Activated CD8-positive, alpha-beta memory T cell treated with anti-CD3 and anti-CD28 coated beads, Interleukin-2, amount 10 ng/mL, durations not matched to agents 7 days and 5 days (primary cell): ENCODE results near the gene ST6GALNAC3. TPM values are rescaled to one million over a fixed set of nuclear protein-coding genes. Genes with fewer than 3 reads are reported as not detected.

Source experiments
- ATAC-seq: fragments of 150-1000 bp; cut with Tn5 transposase; one replicate; pipeline ENCODE4 v1.10.0; 2021; ENCODE audit warnings: moderate library complexity
- CTCF ChIA-PET: fragments of 350-600 bp; sonication (Branson Sonifier 250); formaldehyde crosslinking; loops from one replicate; lab custom pipeline; 2021; ENCODE audit warnings: antibody characterized with exemption; lab: Charles Lee
- DNase-seq: peaks from one replicate; pipeline ENCODE4 v3.0.0-alpha.2; 2020
- H3K27ac Mint-ChIP-seq: one replicate; pipeline ENCODE4 v1.8.0; 2021; ENCODE audit warnings: mild to moderate bottlenecking, mixed read lengths
- H3K27me3 Mint-ChIP-seq: one replicate; pipeline ENCODE4 v1.8.0; 2021; ENCODE audit warnings: mixed read lengths
- H3K36me3 Mint-ChIP-seq: one replicate; pipeline ENCODE4 v1.8.0; 2021; ENCODE audit warnings: mild to moderate bottlenecking, mixed read lengths
- H3K4me1 Mint-ChIP-seq: one replicate; pipeline ENCODE4 v1.8.0; 2021; ENCODE audit warnings: mixed read lengths
- H3K4me3 Mint-ChIP-seq: one replicate; pipeline ENCODE4 v1.8.0; 2021; ENCODE audit warnings: mild to moderate bottlenecking, moderate library complexity, mixed read lengths
- H3K9me3 Mint-ChIP-seq: one replicate; pipeline ENCODE4 v1.8.0; 2022; ENCODE audit warnings: low read depth, mixed read lengths
- total RNA-seq, 2 experiments: library from RNA; stranded (reverse); gene quantifications; one replicate each; pipeline ENCODE4 v1.2.3, GENCODE V29; 2021

Gene ST6GALNAC3
- total RNA-seq, 2 experiments from 2014 or later, result 0.26 to 0.88 TPM

DNA sequence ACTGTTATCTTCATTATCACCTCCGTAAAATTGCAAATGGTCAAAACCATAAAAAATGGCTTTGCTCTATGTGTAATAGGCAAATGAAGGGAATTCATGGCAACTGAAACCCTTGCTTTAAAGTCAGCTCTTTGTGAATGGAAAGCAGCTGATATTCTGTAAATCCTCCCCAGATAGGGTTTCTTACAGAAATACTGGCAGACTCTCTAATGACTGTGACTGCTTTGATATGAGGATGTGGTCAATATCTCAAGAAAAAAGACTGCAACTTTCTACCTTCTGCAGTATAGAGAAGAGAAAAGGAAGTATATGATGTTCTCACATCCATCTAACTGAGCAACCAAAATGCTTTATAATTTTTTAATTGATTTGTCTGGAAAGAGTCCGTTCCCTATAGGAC, 193.1 kb downstream of the ST6GALNAC3 start:
- peaks cover 49% of the 10 kb centered on the region for H3K4me1 Mint-ChIP-seq
- H3K27ac Mint-ChIP-seq, result peak overlapping the region; percentile 74
- no peak for DNase-seq
- H3K4me3 Mint-ChIP-seq, result no peak overlapping the region
- CTCF ChIA-PET, result interaction anchor here (2.0 kb wide), 1 partner anchor 113 kb away, joined by 4 read pairs; no protein-coding TSS in a partner anchor
- no peaks in the 10 kb centered on the region for H3K9me3 Mint-ChIP-seq
- peak; percentile 41 for ATAC-seq
- peaks cover 6% of the 10 kb centered on the region for H3K27me3 Mint-ChIP-seq
- no peaks in the 10 kb centered on the region for H3K36me3 Mint-ChIP-seq

DNA sequence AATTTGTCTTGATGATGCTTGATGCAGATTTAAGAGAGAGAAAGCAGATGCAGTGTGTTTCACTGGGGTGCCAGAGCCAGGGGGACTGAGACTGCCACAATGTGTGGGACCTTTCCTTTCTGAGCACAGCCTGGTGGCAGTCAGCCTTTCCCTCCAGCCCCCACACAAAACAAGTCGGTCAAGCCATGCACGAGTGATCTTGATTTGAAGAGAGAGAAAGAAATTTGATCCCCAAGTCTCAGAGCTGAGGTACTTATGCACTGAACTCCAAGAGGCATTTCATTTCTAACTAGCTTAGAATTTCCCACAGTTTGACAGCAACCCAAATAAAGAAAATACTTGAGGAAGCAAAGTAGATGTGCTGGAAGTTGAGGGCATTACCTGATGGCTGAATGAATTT, 193.8 kb downstream of the ST6GALNAC3 start:
- Mint-ChIP-seq H3K4me3 (no peak overlapping the region), H3K27me3 (peaks cover 6% of the 10 kb centered on the region), H3K4me1 (peaks cover 56% of the 10 kb centered on the region), H3K27ac (peak overlapping the region; percentile 74), H3K9me3 (no peaks in the 10 kb centered on the region), H3K36me3 (no peaks in the 10 kb centered on the region)
- DNase-seq (no peak), ATAC-seq (no peak)
- CTCF ChIA-PET, result interaction anchor here (2.0 kb wide), 1 partner anchor 114 kb away, joined by 4 read pairs; no protein-coding TSS in a partner anchor

DNA sequence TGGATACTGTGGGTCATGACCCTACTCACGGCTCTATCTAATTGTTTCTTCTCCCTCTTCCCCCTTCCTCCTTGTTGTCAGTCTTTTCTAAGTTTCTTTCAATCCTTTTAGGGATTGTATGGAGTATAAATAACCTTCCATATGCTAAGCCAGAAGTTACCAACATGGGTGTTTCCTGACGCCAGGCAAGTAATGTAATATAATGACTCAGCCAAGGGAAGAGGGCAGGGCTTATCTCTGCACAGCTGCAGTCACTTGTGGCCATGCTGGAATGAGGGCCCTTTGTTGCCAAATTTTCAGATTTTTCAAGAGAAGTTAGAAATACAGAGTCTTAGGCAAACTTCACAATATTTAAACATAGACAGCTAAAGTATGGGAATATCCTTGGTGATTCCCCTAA, 194.6 kb downstream of the ST6GALNAC3 start:
- peak; percentile 66 for ATAC-seq
- DNase-seq, result no peak
- peaks cover 60% of the 10 kb centered on the region for H3K4me1 Mint-ChIP-seq
- no peaks in the 10 kb centered on the region for H3K36me3 Mint-ChIP-seq
- CTCF ChIA-PET, result interaction anchor here (2.0 kb wide), 1 partner anchor 114 kb away, joined by 4 read pairs; no protein-coding TSS in a partner anchor
- H3K27ac Mint-ChIP-seq, result peak overlapping the region; percentile 74
- no peaks in the 10 kb centered on the region for H3K9me3 Mint-ChIP-seq
- peak overlapping the region; percentile 12 for H3K4me3 Mint-ChIP-seq
- H3K27me3 Mint-ChIP-seq, result peaks cover 6% of the 10 kb centered on the region

DNA sequence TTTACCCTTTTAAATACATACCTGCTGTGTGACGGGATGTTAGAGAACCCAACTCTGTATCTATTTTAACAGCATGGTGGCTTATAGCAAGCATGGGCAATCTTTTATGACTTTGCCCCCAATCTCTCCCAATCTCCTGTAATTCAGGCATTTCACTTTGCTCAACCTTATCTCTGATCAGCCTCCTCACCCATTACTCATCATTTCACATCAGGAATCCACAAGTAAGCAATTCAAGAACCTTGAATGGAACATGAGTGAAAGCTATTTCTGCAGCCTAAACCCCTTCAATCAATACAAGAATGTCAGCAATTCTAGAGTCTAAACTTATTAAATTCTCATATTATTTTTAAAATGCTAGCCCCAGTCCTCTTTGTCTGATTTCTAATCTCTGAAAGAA, 199.8 kb downstream of the ST6GALNAC3 start:
- H3K4me3 Mint-ChIP-seq, result no peak overlapping the region

DNA sequence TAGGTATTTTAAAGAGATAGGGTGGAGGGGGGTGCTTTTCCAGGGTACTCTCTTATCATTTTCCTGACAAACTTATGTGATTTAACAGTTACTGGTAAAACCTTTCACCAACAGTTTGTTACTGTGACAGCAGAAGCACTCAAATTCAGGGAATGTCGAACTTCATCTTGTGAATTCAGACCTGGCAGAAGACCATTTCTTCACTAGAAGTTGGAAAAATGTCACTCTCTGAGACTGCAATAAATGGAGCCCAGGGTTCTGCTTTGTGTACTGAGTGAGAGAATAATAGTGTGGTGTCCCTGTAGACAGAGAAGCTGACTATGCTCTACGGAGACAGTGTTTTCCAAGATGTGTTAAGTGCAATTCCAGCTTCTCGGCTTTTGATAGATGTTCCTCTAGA, 200.2 kb downstream of the ST6GALNAC3 start:
- Mint-ChIP-seq H3K36me3 (no peaks in the 10 kb centered on the region), H3K4me1 (peaks cover 34% of the 10 kb centered on the region), H3K27ac (no peak overlapping the region), H3K27me3 (peaks cover 6% of the 10 kb centered on the region), H3K4me3 (no peak overlapping the region), H3K9me3 (no peaks in the 10 kb centered on the region)
- CTCF ChIA-PET, result no interaction called here
- no peak for DNase-seq
- no peak for ATAC-seq

More for the DNA sequence above, 199.8 kb downstream of the ST6GALNAC3 start:
- H3K27ac Mint-ChIP-seq, result no peak overlapping the region
- H3K27me3 Mint-ChIP-seq, result peaks cover 6% of the 10 kb centered on the region
- ATAC-seq (no peak), DNase-seq (no peak)
- no peaks in the 10 kb centered on the region for H3K9me3 Mint-ChIP-seq
- no peaks in the 10 kb centered on the region for H3K36me3 Mint-ChIP-seq
- H3K4me1 Mint-ChIP-seq, result peaks cover 38% of the 10 kb centered on the region
- CTCF ChIA-PET, result no interaction called here

DNA sequence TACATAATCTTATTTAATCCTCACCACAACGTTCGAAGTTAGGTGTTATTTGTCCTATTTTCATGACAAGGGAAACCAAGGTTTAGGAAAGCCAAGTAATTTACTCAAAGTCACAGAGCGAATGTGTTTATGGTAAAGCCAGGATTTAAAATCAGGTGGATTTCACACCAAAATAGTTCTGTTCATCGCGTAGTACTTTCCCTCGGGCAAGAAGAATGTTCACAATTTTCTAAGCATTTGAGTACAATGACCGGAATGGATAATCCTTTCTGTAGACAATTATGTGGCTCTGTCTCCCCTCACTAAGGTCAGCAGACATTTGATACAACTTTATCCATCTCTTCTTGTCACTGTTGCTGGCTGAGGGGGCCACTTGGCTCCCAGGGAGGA, 204.2 kb downstream of the ST6GALNAC3 start:
- DNase-seq (no peak), ATAC-seq (no peak)
- no peak overlapping the region for H3K27ac Mint-ChIP-seq
- H3K4me3 Mint-ChIP-seq, result no peak overlapping the region
- CTCF ChIA-PET, result no interaction called here
- peaks cover 3% of the 10 kb centered on the region for H3K4me1 Mint-ChIP-seq
- no peaks in the 10 kb centered on the region for H3K9me3 Mint-ChIP-seq
- no peaks in the 10 kb centered on the region for H3K27me3 Mint-ChIP-seq
- no peaks in the 10 kb centered on the region for H3K36me3 Mint-ChIP-seq

DNA sequence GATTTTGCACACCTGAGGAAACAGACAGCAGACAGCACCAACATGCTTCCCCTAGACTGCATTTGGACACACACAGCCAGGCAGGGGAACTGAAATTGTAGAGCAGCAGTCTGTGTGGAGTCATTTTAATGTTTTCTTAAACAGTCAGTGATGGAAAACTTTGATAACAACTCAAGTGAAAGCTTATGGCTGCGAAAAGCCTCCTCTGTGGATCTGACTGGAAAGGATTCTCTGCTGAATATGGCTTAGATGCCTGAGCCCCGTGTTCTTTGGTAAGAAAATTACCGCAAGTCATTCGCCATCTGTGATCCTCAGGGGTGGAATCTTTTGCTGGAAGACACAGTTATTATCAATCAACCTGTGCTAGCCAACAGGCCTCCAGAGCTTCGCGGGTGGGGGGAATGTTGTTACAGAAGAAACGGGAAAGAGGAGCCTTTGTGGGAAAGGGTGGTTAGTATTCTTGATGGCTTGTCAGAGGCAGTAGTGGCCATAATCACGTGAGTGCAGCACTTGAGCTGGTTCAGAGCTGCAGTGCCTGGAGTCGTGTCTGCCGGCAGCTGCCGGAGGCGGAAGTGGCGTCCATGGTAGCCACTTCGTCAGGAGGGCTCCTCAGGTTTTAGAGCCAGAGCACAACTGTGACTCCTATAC, 204.7 kb downstream of the ST6GALNAC3 start:
- H3K4me1 Mint-ChIP-seq, result peaks cover 2% of the 10 kb centered on the region
- H3K4me3 Mint-ChIP-seq, result no peak overlapping the region
- no peak for ATAC-seq
- DNase-seq, result no peak
- CTCF ChIA-PET, result no interaction called here
- H3K27ac Mint-ChIP-seq, result no peak overlapping the region
- no peaks in the 10 kb centered on the region for H3K36me3 Mint-ChIP-seq
- no peaks in the 10 kb centered on the region for H3K27me3 Mint-ChIP-seq
- H3K9me3 Mint-ChIP-seq, result no peaks in the 10 kb centered on the region

DNA sequence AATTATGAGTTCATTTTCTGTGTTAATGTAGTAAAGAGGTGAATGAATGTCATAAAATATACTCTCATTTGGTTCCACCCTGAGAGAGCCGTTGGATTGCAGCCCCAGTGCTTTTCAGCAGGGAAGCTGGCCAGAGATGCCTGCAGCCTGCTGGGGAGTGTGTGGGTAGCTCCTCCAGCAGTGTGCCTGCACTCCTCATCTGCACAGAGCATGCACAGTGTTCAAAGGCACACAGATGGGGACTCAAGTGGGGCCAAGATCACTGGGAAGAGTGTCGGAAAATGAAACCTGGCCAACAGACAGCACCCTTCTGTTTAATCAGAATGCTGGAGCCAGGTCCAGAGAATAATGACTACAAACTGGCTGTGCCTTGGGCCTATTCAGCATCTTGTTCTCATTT, 206.8 kb downstream of the ST6GALNAC3 start:
- Mint-ChIP-seq H3K27ac (no peak overlapping the region), H3K36me3 (no peaks in the 10 kb centered on the region), H3K9me3 (no peaks in the 10 kb centered on the region), H3K4me3 (no peak overlapping the region), H3K4me1 (peaks cover 14% of the 10 kb centered on the region), H3K27me3 (no peaks in the 10 kb centered on the region)
- no peak for DNase-seq
- CTCF ChIA-PET, result no interaction called here
- no peak for ATAC-seq

DNA sequence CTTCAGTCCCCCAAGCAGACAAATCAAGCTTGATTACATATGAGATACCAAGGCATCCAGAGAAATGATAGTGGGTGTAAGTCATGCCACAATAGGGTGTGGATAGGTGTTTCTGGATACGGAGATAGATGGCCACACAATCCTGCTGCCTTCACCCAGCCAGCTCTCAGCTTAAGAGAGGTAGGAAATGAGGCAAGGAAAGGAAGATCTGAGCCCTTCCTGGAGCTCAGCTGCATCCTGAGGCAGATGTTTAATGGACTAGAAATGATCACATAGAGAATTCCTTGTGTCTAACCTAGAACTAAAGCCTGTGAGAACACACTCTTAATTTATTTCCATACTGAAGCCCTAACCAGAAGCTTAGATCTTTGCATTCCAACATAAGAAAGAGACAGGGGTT, 210.3 kb downstream of the ST6GALNAC3 start:
- no peaks in the 10 kb centered on the region for H3K27me3 Mint-ChIP-seq
- no peak for DNase-seq
- H3K9me3 Mint-ChIP-seq, result no peaks in the 10 kb centered on the region
- peaks cover 26% of the 10 kb centered on the region for H3K4me1 Mint-ChIP-seq
- no peak for ATAC-seq
- H3K4me3 Mint-ChIP-seq, result no peak overlapping the region
- no peak overlapping the region for H3K27ac Mint-ChIP-seq
- CTCF ChIA-PET, result no interaction called here
- no peaks in the 10 kb centered on the region for H3K36me3 Mint-ChIP-seq

DNA sequence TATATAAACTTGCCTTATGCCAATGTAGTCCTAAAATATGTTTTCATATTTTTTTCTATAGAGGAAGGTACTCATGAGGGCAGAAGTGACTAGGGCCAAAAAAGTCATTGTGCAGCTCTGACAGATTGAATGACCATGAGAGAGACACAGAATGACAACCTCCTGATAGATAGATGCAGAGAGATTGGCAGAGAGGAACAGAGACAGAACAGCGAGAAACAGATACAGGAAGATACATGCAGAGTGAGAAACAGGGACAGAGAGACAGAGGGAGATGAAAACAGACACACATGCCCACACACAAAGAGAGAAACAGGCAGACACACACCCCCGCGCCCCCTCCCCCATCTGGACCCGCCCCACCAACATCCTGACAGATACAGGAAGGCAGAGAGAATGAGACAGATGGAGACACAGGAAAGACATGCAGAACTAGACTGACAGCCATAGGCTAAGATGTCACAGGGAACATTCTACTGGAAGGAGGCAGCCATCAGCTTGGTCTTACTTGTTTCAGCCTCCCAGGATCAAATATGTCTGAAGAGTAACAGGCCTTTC, 211.1 kb downstream of the ST6GALNAC3 start:
- H3K27me3 Mint-ChIP-seq, result no peaks in the 10 kb centered on the region
- H3K9me3 Mint-ChIP-seq, result no peaks in the 10 kb centered on the region
- peak; percentile 47 for ATAC-seq
- H3K27ac Mint-ChIP-seq, result peak overlapping the region; percentile 2
- no peak for DNase-seq
- H3K4me3 Mint-ChIP-seq, result no peak overlapping the region
- H3K4me1 Mint-ChIP-seq, result peaks cover 30% of the 10 kb centered on the region
- CTCF ChIA-PET, result no interaction called here
- no peaks in the 10 kb centered on the region for H3K36me3 Mint-ChIP-seq

DNA sequence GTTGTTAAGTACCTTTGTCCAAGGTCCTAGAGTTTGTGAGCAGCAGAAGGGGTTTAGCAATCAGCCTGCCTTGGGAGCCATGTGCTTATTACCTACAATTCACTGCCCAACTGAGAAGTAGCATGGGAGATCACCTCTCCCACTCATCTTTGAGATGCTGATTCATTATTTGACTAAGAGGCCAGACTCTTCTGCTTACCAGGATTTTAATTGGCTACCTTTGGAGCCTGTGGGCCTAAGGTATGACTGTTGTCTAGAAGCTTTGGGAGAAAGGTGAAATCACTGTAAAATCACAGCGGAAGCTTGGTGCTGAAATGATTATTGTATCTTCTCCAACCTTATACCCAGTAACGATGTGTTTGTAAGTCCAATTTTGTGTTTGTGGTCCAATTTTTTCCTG, 213.4 kb downstream of the ST6GALNAC3 start:
- CTCF ChIA-PET, result no interaction called here
- H3K4me3 Mint-ChIP-seq, result no peak overlapping the region
- H3K36me3 Mint-ChIP-seq, result no peaks in the 10 kb centered on the region
- H3K9me3 Mint-ChIP-seq, result no peaks in the 10 kb centered on the region
- no peaks in the 10 kb centered on the region for H3K27me3 Mint-ChIP-seq
- H3K27ac Mint-ChIP-seq, result no peak overlapping the region
- H3K4me1 Mint-ChIP-seq, result peaks cover 40% of the 10 kb centered on the region
- no peak for ATAC-seq
- no peak for DNase-seq

DNA sequence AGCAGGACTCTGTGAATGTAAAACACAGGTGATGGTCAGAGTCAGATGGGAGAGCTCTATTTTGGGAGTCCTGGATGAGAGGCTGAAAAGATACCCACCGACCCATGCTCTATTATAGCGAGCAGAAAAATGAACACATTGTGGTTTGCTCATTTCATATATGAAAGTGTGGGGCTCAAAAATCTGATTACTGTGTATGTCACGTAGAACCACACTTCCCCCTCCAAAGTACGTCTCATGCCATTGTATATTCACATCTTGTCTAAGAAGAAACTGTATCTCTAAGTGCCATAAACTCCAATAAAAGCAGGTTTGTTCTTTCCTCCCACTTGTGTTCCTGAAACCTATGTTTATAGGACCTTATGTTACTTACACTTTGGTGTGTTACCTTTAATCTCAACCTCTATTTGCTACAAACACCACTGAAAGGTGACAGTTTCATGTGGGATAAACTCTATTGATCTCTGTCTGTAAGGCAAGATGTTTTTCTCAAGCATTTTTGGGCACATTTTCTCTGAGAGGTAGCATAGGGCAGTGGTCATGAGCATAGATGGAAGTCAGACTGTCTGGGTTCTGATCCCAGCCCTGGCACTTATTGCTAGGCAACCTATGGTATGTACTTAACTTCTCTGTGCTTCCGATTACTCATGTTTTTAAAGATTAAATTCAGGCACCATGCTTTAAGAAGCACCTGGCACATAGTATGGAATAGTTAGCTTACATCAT, 214.4 kb downstream of the ST6GALNAC3 start:
- ATAC-seq (no peak), DNase-seq (no peak)
- no peaks in the 10 kb centered on the region for H3K27me3 Mint-ChIP-seq
- H3K27ac Mint-ChIP-seq, result peak overlapping the region; percentile 9
- H3K36me3 Mint-ChIP-seq, result no peaks in the 10 kb centered on the region
- H3K4me1 Mint-ChIP-seq, result peaks cover 50% of the 10 kb centered on the region
- no peaks in the 10 kb centered on the region for H3K9me3 Mint-ChIP-seq
- CTCF ChIA-PET, result no interaction called here
- H3K4me3 Mint-ChIP-seq, result no peak overlapping the region

DNA sequence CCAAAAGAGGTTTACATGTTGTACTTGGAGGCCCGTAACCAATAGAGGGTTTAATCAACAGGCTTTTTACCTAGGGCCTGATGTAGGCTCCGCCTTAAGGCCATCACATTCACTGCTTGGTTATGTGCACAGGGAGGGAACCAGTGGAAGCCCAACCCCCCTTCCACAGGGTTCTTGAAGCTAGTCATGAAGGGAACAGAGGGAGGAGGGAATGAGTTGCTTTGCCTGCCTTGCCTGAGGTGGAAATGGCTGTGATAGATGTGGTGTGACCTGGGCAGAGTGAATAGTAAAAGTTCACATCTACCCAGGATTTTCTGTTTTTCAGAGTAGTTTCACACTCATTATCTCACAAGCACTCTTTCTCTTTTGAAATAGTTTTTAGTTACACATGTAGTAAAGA, 215.1 kb downstream of the ST6GALNAC3 start:
- DNase-seq (no peak), ATAC-seq (no peak)
- Mint-ChIP-seq H3K27me3 (no peaks in the 10 kb centered on the region), H3K27ac (no peak overlapping the region), H3K36me3 (no peaks in the 10 kb centered on the region), H3K4me1 (peaks cover 53% of the 10 kb centered on the region), H3K9me3 (no peaks in the 10 kb centered on the region), H3K4me3 (no peak overlapping the region)
- CTCF ChIA-PET, result no interaction called here

DNA sequence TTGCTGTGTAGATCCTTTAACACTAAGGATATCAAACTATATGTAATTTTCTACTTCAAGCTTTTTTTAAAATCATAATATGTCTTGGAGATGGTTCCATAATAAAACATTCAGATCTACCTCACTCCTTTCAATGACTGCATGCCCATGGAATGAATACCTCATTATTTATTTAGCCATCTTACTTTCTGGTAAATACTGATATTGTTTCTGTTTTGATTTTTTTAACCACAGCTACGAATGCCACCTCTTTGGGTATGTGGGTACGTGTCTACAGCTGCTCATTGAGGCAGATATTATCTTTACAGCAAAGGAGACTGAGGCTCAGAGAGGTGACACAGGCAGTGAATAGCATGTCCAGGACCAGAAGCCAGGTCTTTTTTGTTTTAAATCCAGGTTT, 215.7 kb downstream of the ST6GALNAC3 start:
- Mint-ChIP-seq H3K36me3 (no peaks in the 10 kb centered on the region), H3K27ac (peak overlapping the region; percentile 10), H3K9me3 (no peaks in the 10 kb centered on the region), H3K27me3 (no peaks in the 10 kb centered on the region), H3K4me1 (peaks cover 53% of the 10 kb centered on the region), H3K4me3 (no peak overlapping the region)
- ATAC-seq, result no peak
- CTCF ChIA-PET, result no interaction called here
- no peak for DNase-seq
